NCI-H526 treated with DMSO at 0.1 percent for 48 hours (cell line): Measurements from ENCODE around the gene SERINC5.
"Not testable (repeated sequence)": the region's sequence is repeated elsewhere in the genome, so short reads cannot be mapped to it uniquely, and the experiment has no call there.

Experiments used
- DNase-seq: peaks from one replicate; lab custom pipeline; 2025; lab: John Stamatoyannopoulos, UW

Gene SERINC5

DNA sequence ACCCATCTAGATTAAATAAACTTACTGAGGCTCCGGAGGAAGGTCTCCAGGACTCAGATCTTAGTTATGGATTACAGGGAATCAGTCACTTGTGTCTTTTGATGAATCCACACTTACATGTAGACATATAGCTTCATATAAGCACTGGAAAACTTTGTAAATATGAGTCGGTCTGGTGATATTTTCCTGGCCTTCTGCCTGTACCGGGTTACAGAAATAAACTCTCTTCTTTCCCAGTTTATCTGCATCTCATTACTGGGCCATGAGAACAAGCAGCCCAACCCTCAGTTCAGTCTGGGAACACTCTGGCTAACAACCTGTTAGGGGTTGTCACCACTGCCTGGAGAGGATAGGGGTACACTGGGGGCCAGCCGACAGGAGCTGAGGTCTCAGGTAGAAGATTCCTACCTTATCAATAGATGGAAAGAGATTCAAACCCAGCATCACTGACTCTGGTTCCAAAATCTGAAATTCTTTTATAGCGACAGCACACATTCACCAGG is 161.6 kb downstream of the SERINC5 start:
- no peak for DNase-seq

DNA sequence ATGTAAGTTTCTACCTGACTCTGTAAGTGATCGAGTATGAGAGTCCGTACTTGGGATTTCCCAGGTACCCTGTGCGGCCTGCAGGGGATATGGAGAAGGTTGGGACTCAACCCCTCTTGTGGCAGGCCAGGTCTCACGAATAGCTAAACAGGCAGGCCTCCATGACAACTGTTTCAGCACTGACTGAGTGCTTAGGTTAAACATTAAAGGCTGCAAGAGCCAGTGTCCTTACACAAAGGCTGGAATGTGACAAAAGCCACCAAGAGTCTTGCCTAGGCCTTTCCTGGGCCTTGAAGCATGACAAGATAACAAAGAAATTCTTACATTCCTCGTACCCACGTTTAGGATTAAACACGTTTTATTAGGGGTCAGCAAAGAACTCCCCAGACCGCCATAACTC is 162.1 kb downstream of the SERINC5 start:
- DNase-seq: no peak

DNA sequence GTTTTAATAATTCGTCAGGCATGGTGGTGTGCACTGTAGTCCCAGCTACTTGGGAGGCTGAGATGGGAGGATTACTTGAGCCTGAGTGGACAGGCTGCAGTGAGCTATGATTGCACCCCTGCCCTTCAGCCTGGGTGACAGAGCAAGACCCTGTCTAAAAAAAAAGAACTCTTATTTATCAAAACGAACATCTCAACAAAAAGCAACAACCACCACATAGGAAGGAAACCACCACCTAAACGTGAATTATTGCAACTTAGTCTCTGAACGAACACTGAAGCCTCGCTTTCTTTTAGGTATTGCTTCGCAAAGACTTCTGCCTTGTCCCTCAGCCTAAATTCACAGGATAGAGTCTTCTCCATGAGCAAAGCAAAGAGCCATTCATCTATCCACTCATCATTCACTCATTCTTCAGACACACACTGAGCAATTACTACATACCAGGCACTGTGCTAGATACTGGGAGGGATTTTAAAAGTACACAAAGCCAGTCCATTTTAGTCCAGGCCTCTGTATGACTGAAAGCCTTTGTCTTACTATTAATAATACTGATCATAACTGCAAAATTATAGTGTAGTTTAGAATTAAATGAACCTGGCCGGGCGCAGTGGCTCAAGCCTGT is 163.3 kb downstream of the SERINC5 start:
- no peak for DNase-seq

DNA sequence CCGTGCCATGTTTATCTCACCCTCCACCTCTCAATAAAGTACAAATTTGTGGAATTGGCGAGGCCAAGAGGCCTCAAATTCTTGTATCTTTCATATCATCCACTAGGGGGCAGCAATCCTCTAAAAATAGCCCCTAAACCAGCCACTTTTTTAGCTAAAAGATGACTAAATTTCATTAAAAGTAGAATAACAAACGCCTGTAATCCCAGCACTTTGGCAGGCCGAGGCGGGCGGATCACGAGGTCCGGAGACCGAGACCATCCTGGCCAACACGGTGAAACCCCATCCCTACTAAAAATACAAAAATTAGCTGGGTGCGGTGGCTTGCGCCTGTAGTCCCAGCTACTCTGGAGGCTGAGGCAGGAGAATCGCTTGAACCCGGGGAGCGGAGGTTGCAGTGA is 164.1 kb downstream of the SERINC5 start:
- DNase-seq: not testable (repeated sequence)

DNA sequence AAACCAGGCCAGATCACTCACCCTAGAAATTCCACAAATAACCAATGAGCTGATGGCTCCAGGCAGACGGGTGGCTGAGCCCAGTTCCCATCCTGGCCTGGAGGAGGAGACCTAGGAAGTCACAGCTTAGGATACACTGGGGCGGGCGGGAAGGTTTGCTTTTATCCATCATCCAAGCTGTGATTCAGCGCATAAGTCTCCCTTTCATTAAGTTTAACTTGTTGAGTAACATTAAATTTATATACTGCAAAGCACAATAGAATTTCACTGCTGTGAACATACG is 165.0 kb downstream of the SERINC5 start:
- no peak for DNase-seq

DNA sequence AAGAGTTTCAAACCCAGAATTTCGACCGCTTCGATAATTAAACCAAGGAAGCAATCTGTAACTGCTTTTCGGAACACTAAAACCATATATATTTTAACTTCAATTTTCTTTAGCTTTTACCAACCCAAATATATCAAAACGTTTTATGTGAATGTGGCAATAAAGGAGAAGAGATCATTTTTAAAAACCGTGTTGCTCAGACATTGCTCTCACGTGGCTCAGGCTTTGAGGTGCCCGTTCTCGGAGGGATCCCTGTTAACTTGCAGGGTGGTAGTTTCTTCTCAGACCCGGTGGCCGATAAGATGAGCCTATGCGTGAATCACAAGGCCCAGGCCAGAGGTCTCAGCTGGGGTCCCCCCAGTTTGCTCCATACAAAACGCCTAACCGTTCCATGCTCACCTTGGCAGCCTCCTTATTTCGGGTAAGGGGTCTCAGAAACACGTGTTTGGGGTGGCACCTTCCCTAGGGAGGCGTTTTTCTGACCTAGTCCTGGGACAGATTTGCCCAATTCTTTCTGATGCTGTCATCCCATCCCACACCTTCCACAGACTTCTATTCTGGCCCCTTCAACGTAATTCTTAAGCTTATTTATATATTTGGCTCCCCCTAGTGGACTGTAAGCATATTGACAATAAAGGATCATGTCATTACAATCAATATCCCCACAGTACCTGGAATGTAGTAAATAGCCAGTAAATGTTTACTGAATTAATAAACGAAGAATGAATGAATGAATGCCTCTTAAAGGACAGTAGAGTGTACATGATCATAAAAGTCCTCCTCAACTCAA is 172.6 kb downstream of the SERINC5 start:
- DNase-seq: peak; percentile 56

DNA sequence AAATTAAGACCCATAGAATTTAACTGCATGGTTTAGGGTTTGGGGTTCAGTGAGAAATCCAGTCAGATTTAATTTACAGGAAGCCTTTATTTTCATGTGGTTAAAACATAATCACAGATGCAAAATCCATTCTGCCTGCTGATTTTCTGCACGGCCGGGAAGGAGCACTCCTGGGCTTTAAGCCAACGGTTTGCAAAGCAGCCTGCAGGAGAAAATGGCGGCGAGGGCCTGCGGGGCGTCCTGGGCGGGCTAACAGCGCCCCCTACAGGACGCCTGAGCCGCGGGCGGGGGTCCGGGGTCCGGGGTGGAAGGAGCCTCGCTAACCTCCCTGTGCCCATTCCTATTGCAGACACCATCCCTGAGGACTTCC is 173.1 kb downstream of the SERINC5 start:
- peak; percentile 41 for DNase-seq

DNA sequence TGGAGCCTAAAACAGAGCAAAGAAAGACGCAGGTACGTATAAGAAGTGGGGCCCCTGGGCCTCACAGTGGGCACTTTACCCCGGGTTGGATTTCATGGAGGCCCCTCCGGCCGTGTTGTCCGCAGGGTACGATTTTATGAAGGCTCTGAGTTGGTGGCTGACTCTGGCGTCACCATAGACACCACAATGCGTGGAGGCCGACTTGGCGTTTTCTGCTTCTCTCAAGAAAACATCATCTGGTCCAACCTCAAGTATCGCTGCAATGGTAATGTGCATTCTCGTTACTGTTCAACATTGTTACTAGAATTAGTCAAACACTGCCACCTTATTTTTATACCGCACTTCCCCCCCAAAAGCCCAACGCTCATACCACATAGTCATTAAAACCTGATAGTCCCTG is 173.6 kb downstream of the SERINC5 start:
- DNase-seq: no peak

DNA sequence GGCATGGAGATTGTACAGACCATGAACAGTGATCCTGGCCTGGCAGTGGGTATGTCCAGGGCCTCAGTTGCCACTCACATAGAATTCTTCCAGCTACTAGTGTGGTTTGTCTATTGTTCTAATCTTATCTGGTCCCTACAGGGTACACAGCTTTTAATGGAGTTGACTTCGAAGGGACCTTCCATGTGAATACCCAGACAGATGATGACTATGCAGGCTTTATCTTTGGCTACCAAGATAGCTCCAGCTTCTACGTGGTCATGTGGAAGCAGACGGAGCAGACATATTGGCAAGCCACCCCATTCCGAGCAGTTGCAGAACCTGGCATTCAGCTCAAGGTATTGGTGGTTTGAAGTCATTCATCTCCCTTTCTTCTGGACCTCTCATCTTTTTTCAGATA is 176.9 kb downstream of the SERINC5 start:
- DNase-seq: no peak

GRCh38 chr5:80077051-80077714 is 178.7 kb downstream of the SERINC5 start:
- DNase-seq: no peak

DNA sequence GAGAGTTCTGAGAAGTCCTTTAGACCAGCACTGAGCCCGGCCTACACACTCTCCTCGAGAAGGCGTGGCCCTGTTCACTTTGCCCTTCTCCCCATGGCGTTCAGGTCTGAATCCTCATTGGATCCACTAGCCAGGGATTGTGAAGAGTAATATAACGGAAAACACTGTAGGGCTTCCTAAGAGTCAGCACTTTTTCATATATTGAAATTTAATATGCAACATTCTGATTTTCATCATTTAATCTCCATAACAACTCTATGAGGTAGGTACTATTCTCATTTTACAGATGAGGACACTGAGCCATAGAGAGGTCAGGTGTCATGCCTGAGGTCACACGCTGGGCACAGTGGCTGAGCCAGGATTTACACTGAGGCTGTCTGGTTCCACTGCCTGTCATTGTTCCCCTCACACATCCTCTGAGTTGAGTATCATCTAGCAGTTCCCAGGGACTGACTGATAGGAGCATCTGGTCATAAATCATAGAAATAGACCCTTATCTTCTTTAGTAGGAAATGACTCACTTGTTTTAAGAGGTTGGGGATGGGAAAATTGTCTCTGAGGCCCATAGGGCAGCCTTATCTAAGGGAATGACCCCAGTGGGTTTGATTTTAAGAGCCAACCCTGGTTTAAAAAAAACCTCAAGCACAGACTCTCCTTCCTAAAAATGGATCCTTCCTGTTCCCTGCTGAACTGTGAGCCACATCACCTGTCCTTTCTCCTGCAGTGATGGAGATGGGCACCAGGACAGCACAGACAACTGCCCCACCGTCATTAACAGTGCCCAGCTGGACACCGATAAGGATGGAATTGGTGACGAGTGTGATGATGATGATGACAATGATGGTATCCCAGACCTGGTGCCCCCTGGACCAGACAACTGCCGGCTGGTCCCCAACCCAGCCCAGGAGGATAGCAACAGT is 179.5 kb downstream of the SERINC5 start:
- DNase-seq: no peak

- DNase-seq: no peak
Measured at GRCh38 chr5:80072103-80073073, 183.5 kb downstream of the SERINC5 start.

DNA sequence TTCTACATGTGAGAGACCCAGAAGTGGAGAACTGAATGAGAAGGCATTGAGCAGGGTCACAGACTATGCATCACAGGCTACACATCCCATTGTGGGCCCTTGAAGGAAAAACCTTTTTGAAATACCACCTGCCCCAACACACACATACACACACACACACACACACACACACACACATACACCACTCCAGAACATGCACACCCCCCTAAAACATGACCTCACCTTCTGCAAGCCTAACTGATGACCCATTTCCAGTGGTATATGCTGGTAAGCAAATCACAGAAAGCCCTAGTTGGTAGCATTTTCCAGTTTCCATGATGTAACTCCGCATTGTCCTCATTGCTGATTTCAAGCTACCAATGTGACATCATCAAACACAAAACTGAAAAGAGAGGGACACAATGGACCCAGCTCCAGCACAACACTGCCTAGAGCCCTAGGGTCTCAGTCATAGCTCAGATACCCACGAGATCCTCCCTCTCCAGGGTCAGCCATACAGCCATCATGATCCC is 184.3 kb downstream of the SERINC5 start:
- no peak for DNase-seq

DNA sequence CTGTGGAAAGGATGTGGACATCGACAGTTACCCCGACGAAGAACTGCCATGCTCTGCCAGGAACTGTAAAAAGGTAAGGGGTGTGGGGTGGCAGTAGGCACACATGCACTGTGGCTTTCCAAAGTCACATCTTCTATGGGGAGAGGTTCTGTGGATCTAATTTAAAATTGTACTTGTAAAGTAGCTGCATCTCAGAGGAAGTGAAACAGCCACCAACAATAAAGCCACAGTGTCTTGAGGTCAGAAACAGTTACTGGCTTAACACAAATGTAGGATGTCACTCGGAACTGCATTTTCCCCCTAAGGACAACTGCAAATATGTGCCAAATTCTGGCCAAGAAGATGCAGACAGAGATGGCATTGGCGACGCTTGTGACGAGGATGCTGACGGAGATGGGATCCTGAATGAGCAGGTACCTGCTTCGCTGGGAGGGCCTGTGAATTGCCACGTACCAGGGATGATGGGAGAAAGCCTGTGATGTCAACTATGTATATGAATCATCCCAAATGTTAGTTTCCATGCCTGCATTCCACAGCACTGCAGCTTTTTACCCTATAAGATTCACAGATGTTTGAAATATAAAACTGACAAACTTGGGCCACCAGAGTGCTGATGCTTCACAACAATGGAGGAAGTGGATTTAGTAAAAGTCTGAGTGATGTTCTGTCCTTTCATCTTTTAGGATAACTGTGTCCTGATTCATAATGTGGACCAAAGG is 185.4 kb downstream of the SERINC5 start:
- no peak for DNase-seq

GRCh38 chr5:80069918-80070318 is 185.9 kb downstream of the SERINC5 start:
- no peak for DNase-seq

GRCh38 chr5:80069251-80069800 is 186.5 kb downstream of the SERINC5 start:
- no peak for DNase-seq

DNA sequence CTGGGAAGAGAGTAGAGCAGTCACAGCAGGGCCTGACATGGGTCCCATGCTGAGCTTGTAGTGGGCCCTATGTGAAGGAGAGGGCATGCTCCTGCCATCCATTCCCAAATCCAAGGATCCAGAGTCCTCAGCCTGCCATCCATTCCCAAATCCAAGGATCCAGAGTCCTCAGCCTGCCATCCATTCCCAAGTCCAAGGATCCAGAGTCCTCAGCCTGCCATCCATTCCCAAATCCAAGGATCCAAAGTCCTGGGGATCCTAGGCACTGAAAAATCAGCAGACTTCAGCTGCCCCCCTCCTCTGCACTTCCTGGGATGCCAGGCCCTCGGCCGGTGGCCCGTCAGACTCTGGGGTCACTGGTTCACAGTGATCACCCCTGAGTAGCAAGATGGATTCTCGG is 187.1 kb downstream of the SERINC5 start:
- no peak for DNase-seq

- DNase-seq: no peak
Measured at GRCh38 chr5:80068246-80068636, 187.6 kb downstream of the SERINC5 start.

DNA sequence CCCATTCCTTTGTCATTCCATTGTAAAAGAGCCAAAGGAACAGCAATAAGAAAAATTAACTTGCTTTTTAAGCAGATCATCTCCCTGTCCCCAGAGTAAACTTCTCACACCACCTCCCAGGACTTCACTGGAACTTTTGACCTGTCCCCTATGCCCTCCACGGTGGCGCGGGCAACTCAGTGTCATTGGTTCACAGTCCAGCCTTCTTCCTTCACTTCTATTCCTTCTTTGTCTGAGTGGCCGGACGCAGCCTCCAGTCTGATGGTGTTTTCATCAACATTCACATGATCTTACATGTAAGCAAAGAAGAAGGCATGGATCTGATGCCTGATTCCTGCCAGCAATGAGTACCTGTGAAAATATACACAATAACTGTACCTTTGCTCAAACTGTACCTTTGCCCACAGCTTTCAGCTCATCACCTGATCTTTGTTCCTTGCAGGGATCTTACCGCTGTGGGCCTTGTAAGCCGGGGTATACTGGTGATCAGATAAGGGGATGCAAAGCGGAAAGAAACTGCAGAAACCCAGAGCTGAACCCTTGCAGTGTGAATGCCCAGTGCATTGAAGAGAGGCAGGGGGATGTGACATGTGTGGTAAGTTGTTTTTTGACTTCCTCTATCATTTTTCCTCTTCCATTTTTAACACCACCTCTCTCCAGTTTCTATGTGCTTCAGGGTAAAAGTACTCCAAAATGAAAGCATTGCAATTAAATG is 188.2 kb downstream of the SERINC5 start:
- no peak for DNase-seq
